NCI-H1092 treated with DMSO at 0.1 percent for 48 hours (cell line): Measurements from ENCODE around the gene INSC.

Experiments
- DNase-seq: peaks from one replicate; lab custom pipeline; 2025; lab: John Stamatoyannopoulos, UW

INSC gene

DNA sequence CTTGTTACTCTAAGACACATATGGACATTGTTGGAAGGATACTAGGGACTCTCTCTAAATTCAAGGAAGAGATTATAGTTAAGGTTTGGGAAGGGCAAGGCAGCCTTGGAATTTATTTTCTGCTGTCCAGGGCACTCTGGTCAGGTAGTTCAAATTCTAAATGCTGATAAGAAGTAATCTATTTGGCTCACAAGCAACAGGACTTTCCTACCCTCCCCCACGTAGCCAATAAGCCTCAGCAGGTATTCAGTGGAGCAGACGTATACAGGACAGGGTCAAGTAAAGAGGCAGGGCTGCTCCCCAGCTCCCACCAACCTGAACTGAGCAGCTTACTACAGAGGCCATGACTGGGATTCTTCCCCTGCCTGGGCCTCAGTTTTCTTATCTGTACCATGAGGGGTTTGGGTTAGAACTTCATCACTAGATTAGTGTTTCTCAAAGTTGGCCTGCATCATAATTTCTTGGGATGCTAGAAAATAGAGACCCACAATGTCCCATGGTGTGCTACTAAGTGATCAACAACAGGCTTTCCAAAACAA lies 6.1 kb upstream of the INSC start:
- no peak for DNase-seq

- DNase-seq: no peak
These were observed 5.1 kb upstream of the INSC start for GRCh38 chr11:15109602-15110001.

DNA sequence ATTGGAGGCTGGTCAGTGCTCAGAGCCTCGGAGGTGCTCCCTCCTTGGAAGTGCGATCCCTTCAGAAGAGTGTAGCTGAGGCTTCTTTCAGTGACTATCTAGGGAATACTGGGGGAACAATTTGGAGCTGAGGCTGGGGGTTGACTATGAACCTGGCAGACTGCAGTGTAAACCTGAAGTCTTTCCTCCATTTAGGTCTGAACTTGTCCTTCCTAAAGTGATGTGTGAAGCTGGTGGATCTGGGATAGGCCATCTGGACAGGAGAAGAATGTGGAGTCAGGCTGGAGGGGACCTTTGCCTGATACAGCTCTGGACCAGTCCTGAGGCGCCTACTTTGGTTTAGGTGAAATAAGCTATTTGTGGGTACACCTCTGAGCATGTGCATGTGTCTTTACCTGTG lies 3.5 kb upstream of the INSC start:
- no peak for DNase-seq

GRCh38 chr11:15112131-15112541 lies 2.6 kb upstream of the INSC start:
- no peak for DNase-seq

DNA sequence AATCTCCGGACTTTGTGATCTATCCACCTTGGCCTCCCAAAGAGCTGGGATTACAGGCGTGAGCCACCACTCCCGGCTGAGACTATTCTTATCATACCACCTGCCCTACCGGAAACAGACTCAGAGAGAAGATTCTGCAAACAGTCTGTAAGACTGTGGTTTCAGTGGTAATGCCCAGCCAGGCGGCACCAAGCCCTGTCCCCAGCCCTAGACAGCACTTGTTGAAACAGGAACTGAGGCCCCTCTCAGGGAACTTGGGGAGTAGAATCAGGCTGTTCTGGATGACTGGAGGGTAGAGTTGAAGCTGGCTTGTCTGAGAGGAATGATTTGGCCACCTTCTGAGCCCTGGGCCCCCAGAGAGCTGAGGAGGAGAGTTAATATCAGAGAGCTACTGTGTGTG lies 1.3 kb upstream of the INSC start:
- no peak for DNase-seq

DNA sequence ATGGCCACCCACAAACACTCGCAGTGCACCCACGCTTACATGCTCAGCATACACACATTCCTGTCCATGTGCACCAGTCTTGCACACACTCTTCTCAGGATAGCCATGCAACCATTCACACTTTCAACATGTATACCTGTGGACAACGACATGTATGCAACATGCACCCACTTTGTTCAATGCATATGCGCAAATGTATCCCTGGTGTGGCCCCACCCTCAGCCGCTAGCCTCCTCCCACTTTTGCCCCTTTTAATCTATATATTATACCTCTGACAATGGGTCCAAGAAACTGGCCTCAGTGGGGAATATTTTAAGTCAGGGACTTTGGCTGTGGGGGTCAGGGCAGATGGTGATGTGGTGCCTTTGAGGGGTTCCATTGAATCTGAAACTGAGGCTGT lies 963 bp downstream of the INSC start:
- DNase-seq: no peak

- DNase-seq: no peak
These were observed 3.0 kb downstream of the INSC start for GRCh38 chr11:15117751-15118150.

DNA sequence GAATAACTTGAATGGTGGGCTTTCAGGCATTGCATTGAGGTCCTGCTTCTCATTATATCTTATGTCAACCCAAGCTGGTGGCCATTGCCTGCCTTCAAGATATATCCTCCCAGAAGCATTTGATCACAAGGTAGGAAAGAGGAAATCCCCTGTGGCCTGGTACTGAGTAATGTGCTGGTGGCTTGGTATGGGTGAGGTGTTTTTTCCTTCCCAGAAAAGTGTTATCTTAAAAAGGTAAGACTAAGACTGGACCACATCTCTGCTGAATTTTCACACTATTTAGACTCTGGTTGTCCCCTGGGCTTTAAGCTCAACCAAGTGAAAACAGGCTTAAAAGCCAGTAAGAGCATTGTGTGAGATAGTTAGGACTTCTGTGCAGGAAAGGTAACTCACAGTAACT lies 3.7 kb downstream of the INSC start:
- DNase-seq: no peak

- DNase-seq: no peak
These were observed 4.6 kb downstream of the INSC start for GRCh38 chr11:15119352-15119751.

DNA sequence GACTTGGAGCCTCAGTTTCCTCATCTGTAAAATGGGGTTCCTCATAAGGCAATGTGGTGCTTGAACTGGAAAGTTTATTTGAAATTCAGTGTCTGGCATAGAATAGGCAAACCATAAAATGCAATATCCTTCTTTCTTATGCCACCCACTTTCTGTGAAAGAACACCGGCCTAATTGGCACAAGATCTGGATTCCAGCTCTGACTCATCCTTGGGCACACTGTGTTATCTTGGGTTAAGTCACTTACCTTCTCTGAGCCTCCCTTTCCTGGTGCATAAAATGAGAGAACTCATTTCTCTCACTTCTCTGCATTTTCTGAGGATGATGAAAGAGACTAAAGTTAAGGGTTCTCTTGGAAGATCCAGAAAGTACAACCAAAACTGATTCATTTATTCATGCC lies 5.1 kb downstream of the INSC start:
- no peak for DNase-seq

- no peak for DNase-seq
These were observed 9.1 kb downstream of the INSC start for GRCh38 chr11:15123849-15124248.

DNA sequence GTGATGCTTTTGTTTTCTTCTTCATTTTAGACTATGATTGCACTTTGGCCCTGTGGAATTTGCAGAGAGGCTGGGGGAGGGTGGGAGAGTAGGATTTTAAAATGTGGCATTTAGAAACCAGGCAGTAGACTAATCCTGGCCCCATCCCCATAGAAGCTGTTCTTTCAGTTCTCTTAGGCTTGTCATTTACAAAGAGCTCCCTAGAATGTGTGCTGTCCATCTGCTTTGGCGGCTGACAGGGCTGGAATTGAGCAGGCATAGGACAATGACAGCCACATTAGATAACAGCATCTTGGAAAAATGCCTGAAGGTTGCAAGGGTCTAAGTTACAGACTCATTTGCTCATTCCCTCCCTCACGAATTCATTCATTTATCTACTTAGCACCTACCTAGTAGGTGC lies 9.8 kb downstream of the INSC start:
- DNase-seq: no peak

DNA sequence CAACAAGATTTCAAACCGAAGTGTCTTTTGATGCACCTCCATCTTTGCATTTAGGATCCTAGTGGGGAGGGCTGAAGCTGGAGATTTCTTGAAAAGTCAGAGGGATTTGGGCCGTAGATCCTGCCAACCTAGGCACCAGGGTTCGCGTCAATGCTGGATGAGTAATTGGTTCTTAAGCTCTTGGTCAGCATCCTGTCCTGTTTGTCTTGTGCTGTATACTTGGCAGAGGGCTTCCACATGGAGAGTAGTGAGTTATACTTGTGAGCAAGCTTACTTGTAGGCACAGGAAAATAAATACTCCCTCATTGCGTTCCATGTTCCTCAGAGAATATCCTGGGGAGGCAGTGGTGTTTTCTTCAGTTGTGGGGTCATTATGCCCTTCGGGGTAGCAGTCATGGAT lies 12.6 kb downstream of the INSC start:
- no peak for DNase-seq

- DNase-seq: no peak
These were observed 13.9 kb downstream of the INSC start for GRCh38 chr11:15128621-15129020.

- DNase-seq: no peak
These were observed 21.4 kb downstream of the INSC start for GRCh38 chr11:15136166-15136565.

DNA sequence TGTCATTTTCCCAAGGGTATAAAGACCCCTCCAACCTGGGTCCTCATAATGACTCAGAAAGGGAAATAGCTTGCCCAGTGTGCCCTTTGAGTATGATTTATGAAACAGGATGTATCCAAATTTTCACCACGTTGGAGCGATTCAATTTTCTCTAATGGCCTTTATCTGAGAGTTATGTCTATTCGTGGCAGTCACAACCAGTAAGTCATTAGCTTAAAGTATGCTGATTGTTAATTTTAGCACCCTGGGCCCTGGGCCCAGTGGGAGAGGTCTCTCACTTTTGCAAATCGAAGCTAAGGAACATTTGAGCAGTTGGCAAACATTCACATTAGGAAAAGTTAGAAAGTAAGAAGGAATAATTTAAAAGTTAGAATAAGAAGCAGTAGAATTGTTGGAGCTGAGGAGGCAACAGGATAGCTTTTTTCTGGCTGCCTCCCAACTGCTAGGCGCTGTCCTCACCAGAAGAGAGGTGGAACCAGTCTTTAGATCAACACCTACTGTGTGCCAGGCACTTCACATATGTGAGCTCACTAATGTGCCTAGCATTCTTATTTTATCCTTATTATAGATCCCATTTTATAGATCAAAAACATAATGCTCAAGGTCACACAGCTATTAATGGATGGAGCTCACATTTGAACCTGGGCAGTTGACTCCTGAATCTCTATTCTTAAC lies 24.5 kb downstream of the INSC start:
- no peak for DNase-seq

DNA sequence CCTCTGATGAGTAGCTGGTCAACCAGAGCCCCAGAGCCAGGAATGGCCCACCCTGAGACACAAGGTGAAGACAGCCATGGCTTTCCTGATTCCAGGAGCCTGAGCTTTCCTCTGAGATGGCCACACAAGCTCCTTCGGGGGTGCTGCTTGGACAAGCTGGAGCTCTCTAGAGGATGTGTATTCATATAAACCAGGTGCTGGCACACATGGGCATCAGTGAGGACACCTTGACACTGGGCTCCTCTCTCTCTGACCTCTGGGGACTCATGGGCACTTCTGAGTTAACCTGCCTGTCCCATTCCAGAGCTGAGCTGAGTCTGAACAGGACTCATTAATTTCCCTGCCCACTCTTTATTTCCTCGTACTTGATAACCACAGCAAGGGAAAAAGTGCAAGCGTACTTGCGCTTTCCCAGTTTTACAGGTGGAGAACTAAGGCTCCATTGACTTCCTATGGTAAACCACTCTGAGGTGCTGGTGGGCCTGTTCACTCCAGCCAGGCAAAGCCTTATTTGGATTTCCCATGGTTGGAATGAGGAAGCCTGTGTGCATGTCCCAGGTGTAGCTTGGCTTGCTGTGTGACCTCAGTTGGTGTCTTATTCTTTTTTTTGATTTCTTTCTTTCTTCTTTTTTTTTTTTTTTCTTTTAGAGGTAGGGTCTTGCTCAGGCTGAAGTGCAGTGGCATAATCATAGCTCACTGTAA lies 25.4 kb downstream of the INSC start:
- DNase-seq: no peak

DNA sequence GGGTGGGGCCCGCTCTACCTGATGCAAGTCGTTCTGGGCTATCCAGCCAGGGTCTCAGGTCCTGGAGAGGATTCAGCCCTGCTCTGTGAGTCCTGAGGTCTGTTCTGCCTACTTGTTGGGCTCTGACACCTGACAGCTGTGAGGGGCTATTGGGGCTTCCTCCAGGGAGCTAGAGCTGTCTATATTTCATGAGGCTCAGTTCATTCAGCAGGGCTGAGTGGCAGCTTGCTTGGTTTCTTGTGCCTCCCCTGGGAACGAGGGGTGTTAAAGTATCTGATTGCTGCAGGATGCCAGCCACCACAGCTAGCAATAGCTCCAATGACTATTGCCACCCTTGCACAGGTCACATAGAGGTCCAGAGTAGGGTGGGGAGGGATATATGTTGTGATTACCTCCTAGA lies 26.7 kb downstream of the INSC start:
- no peak for DNase-seq

DNA sequence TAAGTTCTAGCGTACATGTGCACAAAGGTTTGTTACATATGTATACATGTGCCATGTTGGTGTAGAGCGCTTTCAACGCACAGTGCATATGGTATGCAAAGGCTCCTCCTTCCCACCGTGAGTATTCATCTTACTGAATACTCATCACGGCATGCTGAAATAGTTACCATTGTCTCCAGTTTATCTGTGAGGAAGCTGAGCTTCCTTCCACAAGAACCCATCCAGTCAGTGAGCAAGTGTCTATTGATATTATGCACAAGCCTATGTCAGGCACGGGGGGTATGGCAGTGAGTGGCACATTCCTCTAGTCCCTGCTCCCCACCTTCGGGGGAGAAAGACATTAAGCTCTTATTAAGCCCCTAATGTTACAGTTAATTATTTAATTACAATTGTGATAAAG lies 28.1 kb downstream of the INSC start:
- DNase-seq: no peak

DNA sequence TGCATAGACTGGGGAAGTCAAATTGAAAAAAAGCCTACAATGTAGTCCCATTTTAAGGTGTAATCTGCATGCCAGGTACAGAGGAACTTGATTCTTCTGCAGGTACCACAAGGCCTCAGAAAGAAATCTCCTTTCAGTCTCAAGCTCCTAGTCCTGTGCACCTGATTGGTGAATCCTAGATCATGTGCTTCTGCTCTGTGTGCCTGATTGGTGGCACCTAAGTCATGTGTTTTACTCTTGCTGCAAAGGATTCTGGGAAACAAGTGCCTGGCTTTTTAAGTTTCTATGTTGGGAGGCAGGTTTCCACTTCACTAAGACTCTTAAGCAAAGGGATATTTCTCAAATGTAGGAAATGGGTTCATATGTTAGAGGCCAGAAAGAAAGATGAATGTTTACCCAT lies 29.1 kb downstream of the INSC start:
- DNase-seq: no peak

GRCh38 chr11:15144347-15144746 lies 29.6 kb downstream of the INSC start:
- no peak for DNase-seq

GRCh38 chr11:15145151-15145550 lies 30.4 kb downstream of the INSC start:
- no peak for DNase-seq

GRCh38 chr11:15145615-15146014 lies 30.9 kb downstream of the INSC start:
- no peak for DNase-seq
